CD4-positive, CD25-positive, alpha-beta regulatory T cell (primary cell): ENCODE results near the gene LMBRD1. TPM values are rescaled to one million over a fixed set of nuclear protein-coding genes. Genes with fewer than 3 reads are reported as not detected.
A peak's percentile ranks its signal among the peaks of the same experiment; 100 is the strongest.

Experiments used
- ATAC-seq, 2 donors: fragments of 150-1000 bp; cut with Tn5 transposase; one replicate each; pipeline ENCODE4 v1.10.0; 2021; ENCODE audit warnings: low read depth in 2 of 2, moderate number of reproducible peaks in 2 of 2, moderate library complexity in 1 of 2
- DNase-seq, 3 donors: peaks; one replicate each; pipeline versions ENCODE4 v3.0.0 to v3.0.0-alpha.2; 2012 to 2022; ENCODE audit warnings: mixed read lengths in 1 of 3
- H3K27ac ChIP-seq: one replicate; pipeline ENCODE4 v1.7.0; 2013; ENCODE audit warnings: mild to moderate bottlenecking, low read length; ENCODE audit not compliant: insufficient read depth, poor library complexity, severe bottlenecking
- H3K27me3 ChIP-seq: one replicate; pipeline ENCODE4 v1.7.0; 2013; ENCODE audit warnings: low read length; ENCODE audit not compliant: control insufficient read depth, insufficient read depth
- H3K36me3 ChIP-seq: one replicate; pipeline ENCODE4 v1.7.0; 2013; ENCODE audit warnings: mild to moderate bottlenecking, low read length, moderate library complexity; ENCODE audit not compliant: control insufficient read depth, insufficient read depth
- H3K4me1 ChIP-seq: 2 replicates; pipeline ENCODE4 v1.7.0; 2013; ENCODE audit warnings: mild to moderate bottlenecking, low read length; ENCODE audit not compliant: insufficient read depth, control insufficient read depth, poor library complexity, severe bottlenecking
- H3K4me3 ChIP-seq: one replicate; pipeline ENCODE4 v1.7.0; 2013; ENCODE audit warnings: low read depth, mild to moderate bottlenecking, low read length, moderate library complexity
- H3K9me3 ChIP-seq, 2 experiments: 1 replicate in 1 of 2; 2 replicates in 1 of 2; pipeline ENCODE4 v1.7.0; 2013; ENCODE audit warnings: low read length in 2 of 2, mild to moderate bottlenecking in 1 of 2, moderate library complexity in 1 of 2; ENCODE audit not compliant: control insufficient read depth in 2 of 2
- H3K27ac Mint-ChIP-seq, 3 donors: one replicate each; pipeline ENCODE4 v1.8.0; 2020 to 2022; ENCODE audit warnings: mild to moderate bottlenecking in 3 of 3, mixed read lengths in 3 of 3, moderate library complexity in 2 of 3
- H3K27me3 Mint-ChIP-seq: one replicate; pipeline ENCODE4 v1.8.0; 2022; ENCODE audit warnings: mild to moderate bottlenecking, mixed read lengths
- H3K36me3 Mint-ChIP-seq: one replicate; pipeline ENCODE4 v1.8.0; 2020; ENCODE audit warnings: mixed read lengths
- H3K4me1 Mint-ChIP-seq, 4 donors: one replicate each; pipeline ENCODE4 v1.8.0; 2020 to 2022; ENCODE audit warnings: mixed read lengths in 4 of 4, mild to moderate bottlenecking in 1 of 4
- H3K4me3 Mint-ChIP-seq, 4 donors: one replicate each; pipeline ENCODE4 v1.8.0; 2020 to 2022; ENCODE audit warnings: mild to moderate bottlenecking in 4 of 4, mixed read lengths in 4 of 4, moderate library complexity in 3 of 4
- H3K9me3 Mint-ChIP-seq, 7 donors: one replicate each; pipeline ENCODE4 v1.8.0; 2020 to 2022; ENCODE audit warnings: mixed read lengths in 7 of 7, mild to moderate bottlenecking in 3 of 7, moderate library complexity in 2 of 7
- polyA plus RNA-seq, 4 donors: library from polyadenylated mRNA; unstranded; fragments of 300-500 nt; fragmentation: Illumina TruSeq; gene quantifications; one replicate each; pipeline ENCODE4 v1.2.3, GENCODE V29; 2021
- total RNA-seq: library from RNA; stranded (reverse); gene quantifications from one replicate; pipeline ENCODE4 v1.2.3, GENCODE V29; 2022

The LMBRD1 gene
- total and polyA plus RNA-seq, 5 donors from 2014 or later, result 40.8 to 67.2 (median 58.6) TPM

GRCh38 chr6:69665437-69665836, 131.4 kb downstream of the LMBRD1 start:
- Mint-ChIP-seq H3K27me3 (no peaks in the 10 kb centered on the region), H3K4me1 (peaks cover 0 to 5% (median 0%) of the 10 kb centered on the region in 4 donors), H3K4me3 (no peak overlapping the region), H3K36me3 (no peaks in the 10 kb centered on the region), H3K9me3 (no peaks in the 10 kb centered on the region), H3K27ac (no peak overlapping the region)
- Histone ChIP-seq H3K27me3 (peaks cover 1% of the 10 kb centered on the region), H3K27ac (no peak overlapping the region), H3K4me1 (no peaks in the 10 kb centered on the region), H3K36me3 (no peaks in the 10 kb centered on the region), H3K4me3 (no peak overlapping the region), H3K9me3 (no peaks in the 10 kb centered on the region)
- DNase-seq (no peak), ATAC-seq (no peak)

GRCh38 chr6:69664551-69664950, 132.3 kb downstream of the LMBRD1 start:
- Mint-ChIP-seq H3K9me3 (peaks cover 0 to 5% (median 0%) of the 10 kb centered on the region in 7 donors), H3K4me3 (no peak overlapping the region), H3K36me3 (no peaks in the 10 kb centered on the region), H3K4me1 (peaks cover 0 to 5% (median 0%) of the 10 kb centered on the region in 4 donors), H3K27me3 (peaks cover 8% of the 10 kb centered on the region), H3K27ac (no peak overlapping the region)
- ATAC-seq, result no peak
- Histone ChIP-seq H3K4me3 (no peak overlapping the region), H3K27ac (no peak overlapping the region), H3K4me1 (no peaks in the 10 kb centered on the region), H3K27me3 (peaks cover 1% of the 10 kb centered on the region), H3K9me3 (no peaks in the 10 kb centered on the region), H3K36me3 (no peaks in the 10 kb centered on the region)
- DNase-seq, result no peak

GRCh38 chr6:69663215-69663614, 133.6 kb downstream of the LMBRD1 start:
- H3K27ac Mint-ChIP-seq, result no peak overlapping the region
- Histone ChIP-seq H3K4me1 (no peaks in the 10 kb centered on the region), H3K27me3 (peaks cover 1% of the 10 kb centered on the region), H3K36me3 (no peaks in the 10 kb centered on the region), H3K9me3 (peaks cover 0 to 4% of the 10 kb centered on the region in 2 experiments), H3K27ac (no peak overlapping the region), H3K4me3 (no peak overlapping the region)
- H3K36me3 Mint-ChIP-seq, result no peaks in the 10 kb centered on the region
- H3K27me3 Mint-ChIP-seq, result peaks cover 11% of the 10 kb centered on the region
- H3K4me3 Mint-ChIP-seq, result no peak overlapping the region
- peaks cover 0 to 16% (median 3%) of the 10 kb centered on the region in 7 donors for H3K9me3 Mint-ChIP-seq
- DNase-seq (no peak), ATAC-seq (no peak)
- H3K4me1 Mint-ChIP-seq, result peaks cover 0 to 5% (median 0%) of the 10 kb centered on the region in 4 donors

GRCh38 chr6:69650703-69651102, 146.1 kb downstream of the LMBRD1 start:
- Histone ChIP-seq H3K27ac (no peak overlapping the region), H3K4me3 (no peak overlapping the region), H3K36me3 (no peaks in the 10 kb centered on the region), H3K4me1 (no peaks in the 10 kb centered on the region), H3K9me3 (no peaks in the 10 kb centered on the region), H3K27me3 (no peaks in the 10 kb centered on the region)
- Mint-ChIP-seq H3K4me1 (no peaks in the 10 kb centered on the region), H3K27ac (no peak overlapping the region), H3K27me3 (peaks cover 10% of the 10 kb centered on the region), H3K36me3 (no peaks in the 10 kb centered on the region), H3K4me3 (no peak overlapping the region), H3K9me3 (peaks cover 0 to 5% (median 0%) of the 10 kb centered on the region in 7 donors)
- DNase-seq, result no peak
- ATAC-seq, result no peak

DNA sequence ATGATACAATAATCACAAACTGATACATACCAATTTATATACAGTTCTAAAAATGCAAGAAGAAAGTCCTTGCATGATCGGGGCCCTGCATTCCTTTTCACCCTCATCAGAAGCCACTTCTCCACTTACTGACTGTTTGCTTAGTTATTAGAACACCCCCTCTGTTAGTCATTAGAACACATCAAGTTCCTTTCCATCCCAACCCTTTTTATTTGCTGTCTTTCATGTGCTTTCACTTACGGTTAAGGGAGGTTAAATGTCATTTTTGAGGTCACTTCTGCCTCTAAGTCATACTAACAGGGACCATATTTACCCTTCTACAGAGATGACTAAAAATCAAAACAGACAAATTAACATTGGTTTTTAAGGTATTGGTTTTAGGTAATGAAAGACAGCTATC, 149.1 kb downstream of the LMBRD1 start:
- peaks cover 0 to 5% (median 0%) of the 10 kb centered on the region in 7 donors for H3K9me3 Mint-ChIP-seq
- H3K27ac Mint-ChIP-seq, result no peak overlapping the region
- Histone ChIP-seq H3K9me3 (no peaks in the 10 kb centered on the region), H3K27me3 (no peaks in the 10 kb centered on the region), H3K4me3 (no peak overlapping the region), H3K36me3 (no peaks in the 10 kb centered on the region), H3K27ac (no peak overlapping the region), H3K4me1 (no peaks in the 10 kb centered on the region)
- DNase-seq, result no peak
- no peaks in the 10 kb centered on the region for H3K4me1 Mint-ChIP-seq
- no peak overlapping the region for H3K4me3 Mint-ChIP-seq
- peaks cover 9% of the 10 kb centered on the region for H3K27me3 Mint-ChIP-seq
- H3K36me3 Mint-ChIP-seq, result no peaks in the 10 kb centered on the region
- ATAC-seq, result no peak

DNA sequence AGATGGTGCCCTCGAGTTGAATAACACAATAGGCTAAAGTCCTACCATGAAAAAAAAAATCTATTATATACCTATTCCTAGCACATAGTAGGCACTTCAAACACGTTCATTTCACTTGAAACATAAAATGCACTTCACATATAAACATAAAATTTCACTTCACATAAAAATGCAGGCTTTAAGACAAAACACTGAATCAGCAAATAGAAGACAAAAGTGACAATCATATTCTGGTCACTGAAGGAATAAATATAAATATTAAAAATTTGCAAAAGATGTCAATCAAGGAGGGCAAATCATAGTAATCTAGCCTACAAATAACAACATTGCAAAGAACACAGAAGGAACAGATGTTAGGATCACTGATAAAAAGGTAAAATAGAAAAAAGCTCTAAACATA, 153.1 kb downstream of the LMBRD1 start:
- Mint-ChIP-seq H3K36me3 (no peaks in the 10 kb centered on the region), H3K27me3 (peaks cover 16% of the 10 kb centered on the region), H3K9me3 (no peaks in the 10 kb centered on the region), H3K27ac (no peak overlapping the region), H3K4me3 (no peak overlapping the region), H3K4me1 (no peaks in the 10 kb centered on the region)
- DNase-seq, result no peak
- H3K27me3 ChIP-seq, result peaks cover 2% of the 10 kb centered on the region
- no peak overlapping the region for H3K27ac ChIP-seq
- H3K4me1 ChIP-seq, result no peaks in the 10 kb centered on the region
- no peaks in the 10 kb centered on the region for H3K36me3 ChIP-seq
- no peak for ATAC-seq
- H3K9me3 ChIP-seq, result no peaks in the 10 kb centered on the region
- no peak overlapping the region for H3K4me3 ChIP-seq

- H3K36me3 ChIP-seq, result no peaks in the 10 kb centered on the region
- no peaks in the 10 kb centered on the region for H3K4me1 ChIP-seq
- Mint-ChIP-seq H3K4me3 (no peak overlapping the region), H3K4me1 (no peaks in the 10 kb centered on the region), H3K9me3 (no peaks in the 10 kb centered on the region), H3K27ac (no peak overlapping the region), H3K27me3 (no peaks in the 10 kb centered on the region), H3K36me3 (no peaks in the 10 kb centered on the region)
- ATAC-seq (no peak), DNase-seq (no peak)
- H3K4me3 ChIP-seq, result no peak overlapping the region
- H3K27me3 ChIP-seq, result peaks cover 2% of the 10 kb centered on the region
- H3K9me3 ChIP-seq, result no peaks in the 10 kb centered on the region
- no peak overlapping the region for H3K27ac ChIP-seq
These were observed 163.9 kb downstream of the LMBRD1 start for GRCh38 chr6:69632932-69633331.

DNA sequence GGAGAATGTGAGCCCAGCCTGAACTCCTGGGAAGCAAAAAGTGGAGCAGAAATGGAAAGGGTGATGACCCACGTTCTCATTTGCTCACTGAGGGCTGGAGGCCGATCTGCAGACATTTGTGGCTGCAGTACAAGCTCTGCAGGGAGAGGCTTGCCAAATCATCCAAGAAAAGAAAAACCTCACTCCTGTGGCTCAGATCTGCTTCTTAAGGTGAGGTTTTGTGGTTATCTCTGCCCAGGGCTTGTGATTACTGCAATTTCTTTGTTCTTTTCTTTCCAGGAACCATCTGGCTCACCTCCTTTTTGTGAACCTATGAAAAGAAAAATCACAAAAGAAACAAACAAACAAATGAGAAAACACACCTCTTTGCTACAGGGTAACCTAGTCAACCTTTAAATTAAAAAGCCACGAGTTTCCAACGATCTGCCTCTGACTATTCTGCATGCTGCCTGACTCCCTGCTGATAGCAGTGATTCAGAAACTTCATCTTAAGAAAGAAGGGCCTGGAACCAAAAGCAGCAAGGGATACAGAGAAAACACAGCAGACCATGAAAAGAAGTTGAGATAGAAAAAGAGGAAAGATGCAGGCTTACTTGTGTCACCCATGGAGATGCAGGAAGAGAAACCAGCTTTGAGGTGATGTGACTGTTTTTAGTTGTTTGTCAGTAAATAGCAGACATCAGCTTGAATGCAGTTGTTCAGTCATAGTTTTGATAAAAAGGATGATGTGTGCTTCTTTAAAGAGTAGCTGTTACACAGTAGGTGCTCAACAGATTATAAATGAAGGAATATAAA, 165.1 kb downstream of the LMBRD1 start:
- Mint-ChIP-seq H3K27me3 (no peaks in the 10 kb centered on the region), H3K4me1 (no peaks in the 10 kb centered on the region), H3K9me3 (peaks cover 0 to 2% (median 0%) of the 10 kb centered on the region in 7 donors), H3K36me3 (no peaks in the 10 kb centered on the region), H3K27ac (no peak overlapping the region), H3K4me3 (no peak overlapping the region)
- Histone ChIP-seq H3K4me3 (no peak overlapping the region), H3K27me3 (peaks cover 2% of the 10 kb centered on the region), H3K9me3 (no peaks in the 10 kb centered on the region), H3K27ac (no peak overlapping the region), H3K36me3 (no peaks in the 10 kb centered on the region), H3K4me1 (no peaks in the 10 kb centered on the region)
- DNase-seq (peak in 1 of 3 donors; percentile 4), ATAC-seq (no peak)
